Urinary bladder (tissue), 4 donors: ENCODE measurements around the gene NTRK1. TPM values are rescaled to one million over a fixed set of nuclear protein-coding genes. Genes with fewer than 3 reads are reported as not detected.
"Not testable (repeated sequence)": the region's sequence is repeated elsewhere in the genome, so short reads cannot be mapped to it uniquely, and the experiment has no call there.

Source experiments
- DNase-seq: peaks from one replicate; pipeline ENCODE4 v3.0.0-alpha.2; 2015; ENCODE audit errors: extremely low spot score
- H3K27ac ChIP-seq: one replicate; pipeline ENCODE4 v1.5.1; 2013; ENCODE audit warnings: low read depth, mild to moderate bottlenecking, moderate library complexity
- H3K36me3 ChIP-seq: one replicate; pipeline ENCODE4 v1.6.1; 2013; ENCODE audit warnings: mild to moderate bottlenecking, moderate library complexity; ENCODE audit not compliant: insufficient read depth
- H3K4me1 ChIP-seq: one replicate; pipeline ENCODE4 v1.6.1; 2013; ENCODE audit warnings: mild to moderate bottlenecking, moderate library complexity; ENCODE audit not compliant: insufficient read depth
- H3K4me3 ChIP-seq: one replicate; pipeline ENCODE4 v1.5.1; 2013; ENCODE audit warnings: low read depth, low read length
- WGBS: extraction: QIAGEN DNeasy Blood & Tissue Kit; methylation state at CpG from one replicate; pipeline ENCODE4 v1.1.7; 2013; 5-methylcytosine and 5-hydroxymethylcytosine counted together
- polyA plus RNA-seq: library from polyadenylated mRNA; stranded (reverse); fragments of 200-250 nt; gene quantifications from one replicate; pipeline ENCODE4 v1.2.3, GENCODE V29; 2013
- total RNA-seq: library from RNA; depleted of rRNA; stranded (reverse); fragments of >200 nt; gene quantifications from one replicate; pipeline ENCODE4 v1.2.3, GENCODE V29; 2014
- donor health status: healthy with polysubstance abuse.
- donor health status: healthy.

The NTRK1 gene
- total and polyA plus RNA-seq, 2 donors, result 0.37 to 1.0 TPM

- DNase-seq, result no peak
- WGBS, result 13% methylated on average over 11 of the region's 11 CpGs
- Histone ChIP-seq H3K4me3 (no peak overlapping the region), H3K4me1 (no peaks in the 10 kb centered on the region), H3K27ac (no peak overlapping the region), H3K36me3 (no peaks in the 10 kb centered on the region)
Measured at GRCh38 chr1:156922986-156923669, 62.5 kb downstream of the NTRK1 start.

GRCh38 chr1:156923670-156924477 lies 63.2 kb downstream of the NTRK1 start:
- no peaks in the 10 kb centered on the region for H3K4me1 ChIP-seq
- H3K4me3 ChIP-seq, result no peak overlapping the region
- H3K27ac ChIP-seq, result no peak overlapping the region
- DNase-seq, result no peak
- WGBS, result 3% methylated on average over 64 of the region's 64 CpGs
- H3K36me3 ChIP-seq, result no peaks in the 10 kb centered on the region

GRCh38 chr1:156924478-156925153 lies 64.0 kb downstream of the NTRK1 start:
- Histone ChIP-seq H3K4me1 (no peaks in the 10 kb centered on the region), H3K27ac (no peak overlapping the region), H3K4me3 (no peak overlapping the region), H3K36me3 (no peaks in the 10 kb centered on the region)
- 41% methylated on average over 22 of the region's 22 CpGs for WGBS
- DNase-seq, result no peak

GRCh38 chr1:156925154-156926010 lies 64.7 kb downstream of the NTRK1 start:
- WGBS, result 87% methylated on average over 5 of the region's 5 CpGs
- Histone ChIP-seq H3K4me3 (no peak overlapping the region), H3K36me3 (no peaks in the 10 kb centered on the region), H3K27ac (no peak overlapping the region), H3K4me1 (no peaks in the 10 kb centered on the region)
- no peak for DNase-seq

GRCh38 chr1:156926175-156926574 lies 65.5 kb downstream of the NTRK1 start:
- no peak overlapping the region for H3K4me3 ChIP-seq
- H3K4me1 ChIP-seq, result no peaks in the 10 kb centered on the region
- 52% methylated on average over 3 of the region's 3 CpGs for WGBS
- H3K27ac ChIP-seq, result no peak overlapping the region
- H3K36me3 ChIP-seq, result no peaks in the 10 kb centered on the region
- DNase-seq, result no peak

GRCh38 chr1:156926695-156927094 lies 66.0 kb downstream of the NTRK1 start:
- not testable (repeated sequence) for H3K36me3 ChIP-seq, H3K27ac ChIP-seq, H3K4me3 ChIP-seq, DNase-seq, H3K4me1 ChIP-seq
- WGBS, result 86% methylated on average over 6 of the region's 6 CpGs

GRCh38 chr1:156927215-156928042 lies 66.8 kb downstream of the NTRK1 start:
- DNase-seq, result no peak
- WGBS, result 6% methylated on average over 64 of the region's 64 CpGs
- Histone ChIP-seq H3K4me3 (no peak overlapping the region), H3K36me3 (no peaks in the 10 kb centered on the region), H3K4me1 (no peaks in the 10 kb centered on the region), H3K27ac (no peak overlapping the region)

- WGBS, result 14% methylated on average over 4 of the region's 4 CpGs
- H3K36me3 ChIP-seq, result no peaks in the 10 kb centered on the region
- H3K27ac ChIP-seq, result no peak overlapping the region
- DNase-seq, result no peak
- H3K4me1 ChIP-seq, result no peaks in the 10 kb centered on the region
- no peak overlapping the region for H3K4me3 ChIP-seq
Measured at GRCh38 chr1:156928043-156928602, 67.5 kb downstream of the NTRK1 start.

GRCh38 chr1:156929596-156930238 lies 69.1 kb downstream of the NTRK1 start:
- no peaks in the 10 kb centered on the region for H3K4me1 ChIP-seq
- H3K4me3 ChIP-seq, result no peak overlapping the region
- WGBS, result 62% methylated on average over 6 of the region's 6 CpGs
- no peak for DNase-seq
- H3K27ac ChIP-seq, result no peak overlapping the region
- H3K36me3 ChIP-seq, result no peaks in the 10 kb centered on the region

GRCh38 chr1:156930483-156930882 lies 69.8 kb downstream of the NTRK1 start:
- Histone ChIP-seq H3K4me3 (no peak overlapping the region), H3K36me3 (no peaks in the 10 kb centered on the region), H3K4me1 (no peaks in the 10 kb centered on the region), H3K27ac (no peak overlapping the region)
- DNase-seq, result no peak
- 51% methylated on average over 4 of the region's 4 CpGs for WGBS
